HEK293 (cell line): ENCODE data around the gene ASCC3.

ENCODE experiments used
- CTCF ChIA-PET: fragments of 350-600 bp; formaldehyde crosslinking; extraction: SDS; loops from one replicate; lab custom pipeline; 2021; ENCODE audit warnings: antibody characterized with exemption; lab: Yijun Ruan, JAX
- POLR2A ChIA-PET: fragments of 300-600 bp; formaldehyde crosslinking; extraction: SDS; loops from one replicate; lab custom pipeline; 2020; ENCODE audit warnings: antibody characterized with exemption, inconsistent platforms; lab: Yijun Ruan, JAX
- H3K27ac ChIP-seq: fragments of 200-500 bp; sonication (Bioruptor generic); 2 replicates; pipeline ENCODE4 v1.5.1; 2014; ENCODE audit warnings: low read depth, low read length, control low read depth, inconsistent platforms; ENCODE audit errors: extremely low read depth
- H3K36me3 ChIP-seq, 2 experiments: fragments of 200-500 bp in 1 of 2; sonication (Bioruptor generic) in 1 of 2; 1 replicate in 1 of 2; 2 replicates in 1 of 2; pipeline ENCODE4 v1.5.1; 2014 to 2017; ENCODE audit warnings: inconsistent platforms in 2 of 2, low read length in 2 of 2; ENCODE audit not compliant: control insufficient read depth in 2 of 2, insufficient read depth in 1 of 2
- H3K4me1 ChIP-seq: fragments of 200-500 bp; sonication (Bioruptor generic); 2 replicates; pipeline ENCODE4 v1.5.1; 2014; ENCODE audit warnings: mild to moderate bottlenecking, low read length, inconsistent platforms; ENCODE audit not compliant: control insufficient read depth, insufficient read depth
- H3K4me3 ChIP-seq: 2 replicates; pipeline ENCODE4 v1.5.1; 2011; ENCODE audit warnings: low read depth, mild to moderate bottlenecking, control low read depth, low read length, moderate library complexity
- H3K9me3 ChIP-seq: fragments of 200-500 bp; sonication (Bioruptor generic); 2 replicates; pipeline ENCODE4 v1.5.1; 2014; ENCODE audit warnings: low read depth, low read length, inconsistent platforms; ENCODE audit not compliant: control insufficient read depth, insufficient read depth
- GLIS2 ChIP-seq: fragments of 450-650 bp; formaldehyde crosslinking; IDR thresholded peaks from 2 replicates; pipeline ENCODE4 v1.5.1; 2016; ENCODE audit warnings: missing biosample characterization, missing genetic modification characterization
- KLF8 ChIP-seq: fragments of 450-650 bp; formaldehyde crosslinking; IDR thresholded peaks from 2 replicates; pipeline ENCODE4 v1.5.1; 2016; ENCODE audit warnings: missing biosample characterization, missing genetic modification characterization
- SETDB1 ChIP-seq: IDR thresholded peaks from one replicate; pipeline ENCODE4 v1.6.1; 2017; ENCODE audit warnings: mild to moderate bottlenecking, low read length, moderate library complexity, mixed read lengths; ENCODE audit not compliant: insufficient read length
- WT1 ChIP-seq: fragments of 450-650 bp; formaldehyde crosslinking; IDR thresholded peaks from 2 replicates; pipeline ENCODE4 v1.5.1; 2016; ENCODE audit warnings: missing biosample characterization, missing genetic modification characterization
- ZNF155 ChIP-seq: fragments of 450-650 bp; formaldehyde crosslinking; IDR thresholded peaks from 2 replicates; pipeline ENCODE4 v1.5.1; 2016; ENCODE audit warnings: missing biosample characterization, missing genetic modification characterization
- ZNF239 ChIP-seq: fragments of 450-650 bp; formaldehyde crosslinking; IDR thresholded peaks from 2 replicates; pipeline ENCODE4 v1.5.1; 2016; ENCODE audit warnings: missing biosample characterization, missing genetic modification characterization
- ZNF311 ChIP-seq: fragments of 450-650 bp; formaldehyde crosslinking; IDR thresholded peaks from 2 replicates; pipeline ENCODE4 v1.5.1; 2017; ENCODE audit warnings: missing biosample characterization, missing genetic modification characterization, borderline replicate concordance
- ZNF354C ChIP-seq: fragments of 450-650 bp; formaldehyde crosslinking; IDR thresholded peaks from 2 replicates; pipeline ENCODE4 v1.5.1; 2016; ENCODE audit warnings: missing biosample characterization, missing genetic modification characterization, low read depth, borderline replicate concordance
- ZNF366 ChIP-seq: fragments of 450-650 bp; formaldehyde crosslinking; conservative IDR thresholded peaks from 2 replicates; pipeline ENCODE4 v1.5.1; 2016; ENCODE audit warnings: missing biosample characterization, missing genetic modification characterization
- ZNF510 ChIP-seq: fragments of 450-650 bp; formaldehyde crosslinking; IDR thresholded peaks from 2 replicates; pipeline ENCODE4 v1.5.1; 2018; ENCODE audit warnings: mild to moderate bottlenecking, missing genetic modification characterization, missing biosample characterization; ENCODE audit not compliant: insufficient replicate concordance
- ZNF626 ChIP-seq: fragments of 450-650 bp; sonication (Bioruptor Pico); formaldehyde crosslinking; IDR thresholded peaks from 2 replicates; pipeline ENCODE4 v1.5.1; 2018; ENCODE audit warnings: missing biosample characterization, missing genetic modification characterization, inconsistent platforms
- ZNF747 ChIP-seq: fragments of 450-650 bp; formaldehyde crosslinking; IDR thresholded peaks from 2 replicates; pipeline ENCODE4 v1.5.1; 2016; ENCODE audit warnings: missing biosample characterization, missing genetic modification characterization
- ZNF768 ChIP-seq: fragments of 450-650 bp; formaldehyde crosslinking; IDR thresholded peaks from 2 replicates; pipeline ENCODE4 v1.5.1; 2018; ENCODE audit warnings: missing biosample characterization, mild to moderate bottlenecking, missing genetic modification characterization
- TF ChIP-seq, protein P1 (sequence below): fragments of 450-650 bp; formaldehyde crosslinking; conservative IDR thresholded peaks from 2 replicates; pipeline ENCODE4 v1.5.1; 2016; ENCODE audit warnings: low read depth, missing biosample characterization, missing genetic modification characterization
- TF ChIP-seq, protein P2 (sequence below): fragments of 450-650 bp; formaldehyde crosslinking; IDR thresholded peaks from 2 replicates; pipeline ENCODE4 v1.5.1; 2017; ENCODE audit warnings: missing biosample characterization, mild to moderate bottlenecking, missing genetic modification characterization, moderate library complexity
- TF ChIP-seq, protein P3 (sequence below): fragments of 450-650 bp; formaldehyde crosslinking; IDR thresholded peaks from 2 replicates; pipeline ENCODE4 v1.5.1; 2016; ENCODE audit warnings: missing biosample characterization, missing genetic modification characterization
- TF ChIP-seq, protein P4 (sequence below): fragments of 450-650 bp; formaldehyde crosslinking; IDR thresholded peaks from 2 replicates; pipeline ENCODE4 v1.5.1; 2017; ENCODE audit warnings: missing biosample characterization, missing genetic modification characterization

ASCC3 gene

DNA sequence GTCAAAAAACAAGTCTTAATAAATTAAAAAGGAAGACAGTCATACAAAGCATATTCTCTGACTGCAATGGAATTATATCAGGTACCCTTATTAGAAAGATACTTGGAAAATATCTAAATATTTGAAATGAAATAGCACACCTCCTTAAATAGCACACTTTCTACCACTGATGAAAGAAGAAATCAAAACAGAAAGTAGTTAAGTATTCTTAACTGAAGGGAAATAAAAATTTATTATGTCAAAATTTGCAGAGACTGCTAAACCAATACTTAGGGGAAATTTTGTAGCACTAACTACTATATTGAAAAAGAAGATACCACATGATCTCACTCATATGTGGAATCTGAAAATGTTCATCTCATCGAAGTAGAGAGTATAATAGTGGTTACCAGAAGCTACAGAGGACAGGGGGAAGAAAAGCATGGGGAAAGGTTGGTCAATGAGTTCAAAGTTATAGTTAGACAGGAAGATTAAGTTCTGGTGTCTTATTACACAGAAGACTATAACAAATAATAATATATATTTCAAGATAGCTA is 112.2 kb downstream of the ASCC3 start:
- CTCF ChIA-PET, result interaction anchor here (0.6 kb wide), 1 partner anchor 861 kb away, joined by 3 read pairs; no protein-coding TSS in a partner anchor
- Histone ChIP-seq H3K4me1 (no peaks in the 10 kb centered on the region), H3K36me3 (peaks cover 0 to 28% of the 10 kb centered on the region in 2 experiments; a peak in 2 of 3 replicates)
- no peak for TF ChIP-seq SETDB1
- no peak for TF ChIP-seq ZNF366 (tag by site-specific recombination)
- TF ChIP-seq ZNF155 (tag by site-specific recombination), result no peak
- no peak for TF ChIP-seq ZNF354C (tag by site-specific recombination)
- no peak for TF ChIP-seq ZNF768
- TF ChIP-seq ZNF311 (tag by site-specific recombination), result no peak
- TF ChIP-seq GLIS2 (tag by site-specific recombination), result no peak
- TF ChIP-seq ZNF239 (tag by site-specific recombination), result no peak
- no peak for TF ChIP-seq ZNF510 (tag by site-specific recombination)
- TF ChIP-seq, protein P1, sequence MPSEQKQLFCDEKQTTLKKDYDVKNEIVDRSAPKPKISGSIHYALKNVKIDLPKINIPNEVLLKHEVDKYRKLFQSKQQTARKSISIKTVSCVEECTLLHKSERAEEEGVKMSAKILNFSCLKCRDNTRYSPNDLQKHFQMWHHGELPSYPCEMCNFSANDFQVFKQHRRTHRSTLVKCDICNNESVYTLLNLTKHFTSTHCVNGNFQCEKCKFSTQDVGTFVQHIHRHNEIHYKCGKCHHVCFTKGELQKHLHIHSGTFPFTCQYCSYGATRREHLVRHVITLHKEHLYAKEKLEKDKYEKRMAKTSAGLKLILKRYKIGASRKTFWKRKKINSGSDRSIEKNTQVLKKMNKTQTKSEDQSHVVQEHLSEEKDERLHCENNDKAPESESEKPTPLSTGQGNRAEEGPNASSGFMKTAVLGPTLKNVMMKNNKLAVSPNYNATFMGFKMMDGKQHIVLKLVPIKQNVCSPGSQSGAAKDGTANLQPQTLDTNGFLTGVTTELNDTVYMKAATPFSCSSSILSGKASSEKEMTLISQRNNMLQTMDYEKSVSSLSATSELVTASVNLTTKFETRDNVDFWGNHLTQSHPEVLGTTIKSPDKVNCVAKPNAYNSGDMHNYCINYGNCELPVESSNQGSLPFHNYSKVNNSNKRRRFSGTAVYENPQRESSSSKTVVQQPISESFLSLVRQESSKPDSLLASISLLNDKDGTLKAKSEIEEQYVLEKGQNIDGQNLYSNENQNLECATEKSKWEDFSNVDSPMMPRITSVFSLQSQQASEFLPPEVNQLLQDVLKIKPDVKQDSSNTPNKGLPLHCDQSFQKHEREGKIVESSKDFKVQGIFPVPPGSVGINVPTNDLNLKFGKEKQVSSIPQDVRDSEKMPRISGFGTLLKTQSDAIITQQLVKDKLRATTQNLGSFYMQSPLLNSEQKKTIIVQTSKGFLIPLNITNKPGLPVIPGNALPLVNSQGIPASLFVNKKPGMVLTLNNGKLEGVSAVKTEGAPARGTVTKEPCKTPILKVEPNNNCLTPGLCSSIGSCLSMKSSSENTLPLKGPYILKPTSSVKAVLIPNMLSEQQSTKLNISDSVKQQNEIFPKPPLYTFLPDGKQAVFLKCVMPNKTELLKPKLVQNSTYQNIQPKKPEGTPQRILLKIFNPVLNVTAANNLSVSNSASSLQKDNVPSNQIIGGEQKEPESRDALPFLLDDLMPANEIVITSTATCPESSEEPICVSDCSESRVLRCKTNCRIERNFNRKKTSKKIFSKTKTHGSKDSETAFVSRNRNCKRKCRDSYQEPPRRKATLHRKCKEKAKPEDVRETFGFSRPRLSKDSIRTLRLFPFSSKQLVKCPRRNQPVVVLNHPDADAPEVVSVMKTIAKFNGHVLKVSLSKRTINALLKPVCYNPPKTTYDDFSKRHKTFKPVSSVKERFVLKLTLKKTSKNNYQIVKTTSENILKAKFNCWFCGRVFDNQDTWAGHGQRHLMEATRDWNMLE, result no peak
- no peak for TF ChIP-seq WT1 (tag by site-specific recombination)
- TF ChIP-seq, protein P2, sequence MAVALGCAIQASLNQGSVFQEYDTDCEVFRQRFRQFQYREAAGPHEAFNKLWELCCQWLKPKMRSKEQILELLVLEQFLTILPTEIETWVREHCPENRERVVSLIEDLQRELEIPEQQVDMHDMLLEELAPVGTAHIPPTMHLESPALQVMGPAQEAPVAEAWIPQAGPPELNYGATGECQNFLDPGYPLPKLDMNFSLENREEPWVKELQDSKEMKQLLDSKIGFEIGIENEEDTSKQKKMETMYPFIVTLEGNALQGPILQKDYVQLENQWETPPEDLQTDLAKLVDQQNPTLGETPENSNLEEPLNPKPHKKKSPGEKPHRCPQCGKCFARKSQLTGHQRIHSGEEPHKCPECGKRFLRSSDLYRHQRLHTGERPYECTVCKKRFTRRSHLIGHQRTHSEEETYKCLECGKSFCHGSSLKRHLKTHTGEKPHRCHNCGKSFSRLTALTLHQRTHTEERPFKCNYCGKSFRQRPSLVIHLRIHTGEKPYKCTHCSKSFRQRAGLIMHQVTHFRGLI (tag by site-specific recombination), result no peak
- TF ChIP-seq KLF8 (tag by site-specific recombination), result no peak
- TF ChIP-seq, all 188 proteins: peak for 0
- POLR2A ChIA-PET, result no interaction called here
- Histone ChIP-seq H3K27ac (no peak overlapping the region), H3K4me3 (no peak overlapping the region), H3K9me3 (no peaks in the 10 kb centered on the region)

DNA sequence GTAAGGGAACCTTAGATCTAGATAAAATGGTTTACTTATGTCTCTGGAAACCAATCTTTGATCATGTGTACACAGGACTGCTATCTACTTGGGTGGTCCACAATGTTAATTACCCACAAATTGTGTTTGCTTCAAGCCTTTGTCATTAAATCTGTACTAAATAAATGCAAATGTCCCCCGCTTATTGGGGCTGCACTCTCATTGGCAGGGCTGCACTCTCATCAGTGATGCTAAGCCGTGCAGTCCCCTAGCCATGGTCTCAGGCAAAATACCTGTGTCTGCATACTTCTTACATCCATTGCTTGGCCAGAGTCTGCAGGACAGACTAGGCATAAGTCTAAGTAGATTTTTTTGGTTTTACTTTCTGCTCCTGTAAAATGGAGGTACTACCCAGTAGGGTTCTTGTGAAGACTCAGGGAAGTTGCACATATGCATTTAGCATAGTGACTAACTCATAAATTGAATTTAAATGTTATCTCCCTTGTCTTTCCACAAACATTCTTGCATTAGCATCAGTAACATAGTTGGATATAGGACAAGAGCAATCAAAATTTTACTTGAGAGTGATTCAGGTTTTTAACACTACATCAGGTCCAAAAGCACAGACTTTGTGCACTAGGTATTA is 117.4 kb downstream of the ASCC3 start:
- no peaks in the 10 kb centered on the region for H3K4me1 ChIP-seq
- ChIA-PET CTCF (no interaction called here), POLR2A (no interaction called here)
- H3K4me3 ChIP-seq, result no peak overlapping the region
- H3K36me3 ChIP-seq, result peaks cover 0 to 64% of the 10 kb centered on the region in 2 experiments
- H3K9me3 ChIP-seq, result no peaks in the 10 kb centered on the region
- H3K27ac ChIP-seq, result no peak overlapping the region
- TF ChIP-seq ZNF626 (tag by site-specific recombination), result no peak
- TF ChIP-seq, protein P3, sequence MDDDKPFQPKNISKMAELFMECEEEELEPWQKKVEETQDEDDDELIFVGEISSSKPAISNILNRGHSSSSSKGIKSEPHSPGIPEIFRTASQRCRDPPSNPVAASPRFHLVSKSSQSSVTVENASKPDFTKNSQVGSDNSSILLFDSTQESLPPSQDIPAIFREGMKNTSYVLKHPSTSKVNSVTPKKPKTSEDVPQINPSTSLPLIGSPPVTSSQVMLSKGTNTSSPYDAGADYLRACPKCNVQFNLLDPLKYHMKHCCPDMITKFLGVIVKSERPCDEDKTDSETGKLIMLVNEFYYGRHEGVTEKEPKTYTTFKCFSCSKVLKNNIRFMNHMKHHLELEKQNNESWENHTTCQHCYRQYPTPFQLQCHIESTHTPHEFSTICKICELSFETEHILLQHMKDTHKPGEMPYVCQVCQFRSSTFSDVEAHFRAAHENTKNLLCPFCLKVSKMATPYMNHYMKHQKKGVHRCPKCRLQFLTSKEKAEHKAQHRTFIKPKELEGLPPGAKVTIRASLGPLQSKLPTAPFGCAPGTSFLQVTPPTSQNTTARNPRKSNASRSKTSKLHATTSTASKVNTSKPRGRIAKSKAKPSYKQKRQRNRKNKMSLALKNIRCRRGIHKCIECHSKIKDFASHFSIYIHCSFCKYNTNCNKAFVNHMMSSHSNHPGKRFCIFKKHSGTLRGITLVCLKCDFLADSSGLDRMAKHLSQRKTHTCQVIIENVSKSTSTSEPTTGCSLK (tag by site-specific recombination), result no peak
- no peak for TF ChIP-seq KLF8 (tag by site-specific recombination)
- TF ChIP-seq, protein P1, result no peak
- TF ChIP-seq ZNF747 (tag by site-specific recombination), result no peak
- TF ChIP-seq, protein P4, sequence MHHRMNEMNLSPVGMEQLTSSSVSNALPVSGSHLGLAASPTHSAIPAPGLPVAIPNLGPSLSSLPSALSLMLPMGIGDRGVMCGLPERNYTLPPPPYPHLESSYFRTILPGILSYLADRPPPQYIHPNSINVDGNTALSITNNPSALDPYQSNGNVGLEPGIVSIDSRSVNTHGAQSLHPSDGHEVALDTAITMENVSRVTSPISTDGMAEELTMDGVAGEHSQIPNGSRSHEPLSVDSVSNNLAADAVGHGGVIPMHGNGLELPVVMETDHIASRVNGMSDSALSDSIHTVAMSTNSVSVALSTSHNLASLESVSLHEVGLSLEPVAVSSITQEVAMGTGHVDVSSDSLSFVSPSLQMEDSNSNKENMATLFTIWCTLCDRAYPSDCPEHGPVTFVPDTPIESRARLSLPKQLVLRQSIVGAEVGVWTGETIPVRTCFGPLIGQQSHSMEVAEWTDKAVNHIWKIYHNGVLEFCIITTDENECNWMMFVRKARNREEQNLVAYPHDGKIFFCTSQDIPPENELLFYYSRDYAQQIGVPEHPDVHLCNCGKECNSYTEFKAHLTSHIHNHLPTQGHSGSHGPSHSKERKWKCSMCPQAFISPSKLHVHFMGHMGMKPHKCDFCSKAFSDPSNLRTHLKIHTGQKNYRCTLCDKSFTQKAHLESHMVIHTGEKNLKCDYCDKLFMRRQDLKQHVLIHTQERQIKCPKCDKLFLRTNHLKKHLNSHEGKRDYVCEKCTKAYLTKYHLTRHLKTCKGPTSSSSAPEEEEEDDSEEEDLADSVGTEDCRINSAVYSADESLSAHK (tag by site-specific recombination), result no peak
